CD4-positive, alpha-beta T cell treated with Interleukin-6 at 100 ng/mL for 8 hours (primary cell): ENCODE data around the gene ETHE1.

ENCODE experiments used
- DNase-seq: peaks from one replicate; pipeline ENCODE4 v3.0.0-alpha.2; 2020; ENCODE audit warnings: mixed read lengths, low spot score

ETHE1 gene, protein sequence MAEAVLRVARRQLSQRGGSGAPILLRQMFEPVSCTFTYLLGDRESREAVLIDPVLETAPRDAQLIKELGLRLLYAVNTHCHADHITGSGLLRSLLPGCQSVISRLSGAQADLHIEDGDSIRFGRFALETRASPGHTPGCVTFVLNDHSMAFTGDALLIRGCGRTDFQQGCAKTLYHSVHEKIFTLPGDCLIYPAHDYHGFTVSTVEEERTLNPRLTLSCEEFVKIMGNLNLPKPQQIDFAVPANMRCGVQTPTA

GRCh38 chr19:43526884-43527859, at the start of gene ETHE1:
ETHE1 (minus strand) TSS chr19:43527201; CDS start chr19:43527177, 24 bp downstream.
- peak; percentile 67 for DNase-seq

DNA sequence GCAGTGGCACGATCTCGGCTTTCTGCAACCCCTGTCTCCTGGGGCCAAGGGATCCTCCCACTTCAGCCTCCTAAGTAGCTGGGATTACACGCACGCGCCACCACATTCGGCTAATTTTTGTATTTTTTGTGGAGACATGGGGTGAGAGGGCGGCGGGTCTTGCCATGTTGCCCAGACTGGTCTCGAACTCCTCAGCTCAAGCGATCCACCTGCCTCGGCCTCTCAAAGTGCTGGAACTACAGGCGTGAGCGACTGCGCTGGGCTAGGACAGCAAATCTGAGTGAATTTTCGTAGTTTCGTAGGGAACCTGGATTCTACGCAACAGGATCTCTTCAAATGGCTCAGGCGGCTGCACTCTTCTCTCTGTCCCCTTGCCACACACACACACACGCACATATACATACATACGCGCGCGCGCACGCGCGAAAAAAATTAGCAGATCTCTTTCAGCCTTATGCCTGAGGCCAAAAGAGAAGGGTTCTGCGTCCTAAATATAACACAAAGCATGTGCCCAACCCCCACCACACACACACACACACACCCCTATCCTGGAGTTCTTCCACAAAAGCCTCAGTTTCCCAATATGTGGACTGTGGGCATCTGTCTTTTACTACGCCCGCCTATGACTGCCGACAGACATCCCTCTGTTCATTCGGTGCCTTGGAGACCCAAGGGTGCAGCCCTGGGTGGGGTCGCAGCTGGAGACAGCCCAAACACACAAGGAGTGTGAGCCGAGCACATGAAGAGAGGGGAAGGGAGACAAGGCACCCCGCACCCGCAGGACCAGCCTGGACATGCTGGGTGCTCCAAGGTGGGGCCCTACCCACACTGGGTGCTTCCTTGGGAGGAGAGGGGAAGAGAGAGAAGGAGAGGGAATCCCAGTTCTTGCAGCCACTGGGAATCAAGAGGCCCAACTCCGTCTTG, 49.2 kb upstream of the ETHE1 start:
- no peak for DNase-seq

- DNase-seq: peak; percentile 97
Measured at GRCh38 chr19:43575156-43575950, 48.4 kb upstream of the ETHE1 start, which contains the start of the genes PINLYP and XRCC1. PINLYP (plus strand) TSS chr19:43575801; CDS start chr19:43577192, 1,391 bp downstream. XRCC1 (minus strand) TSS chr19:43575527; CDS start chr19:43575458, 69 bp downstream.

GRCh38 chr19:43574424-43575155, 47.6 kb upstream of the ETHE1 start:
- DNase-seq: no peak

GRCh38 chr19:43572171-43572588, 45.2 kb upstream of the ETHE1 start:
- DNase-seq: no peak

GRCh38 chr19:43570174-43570791, 43.3 kb upstream of the ETHE1 start:
- no peak for DNase-seq

- DNase-seq: no peak
Measured at GRCh38 chr19:43569657-43570056, 42.7 kb upstream of the ETHE1 start.

- no peak for DNase-seq
Measured at GRCh38 chr19:43564800-43565199, 37.8 kb upstream of the ETHE1 start.

DNA sequence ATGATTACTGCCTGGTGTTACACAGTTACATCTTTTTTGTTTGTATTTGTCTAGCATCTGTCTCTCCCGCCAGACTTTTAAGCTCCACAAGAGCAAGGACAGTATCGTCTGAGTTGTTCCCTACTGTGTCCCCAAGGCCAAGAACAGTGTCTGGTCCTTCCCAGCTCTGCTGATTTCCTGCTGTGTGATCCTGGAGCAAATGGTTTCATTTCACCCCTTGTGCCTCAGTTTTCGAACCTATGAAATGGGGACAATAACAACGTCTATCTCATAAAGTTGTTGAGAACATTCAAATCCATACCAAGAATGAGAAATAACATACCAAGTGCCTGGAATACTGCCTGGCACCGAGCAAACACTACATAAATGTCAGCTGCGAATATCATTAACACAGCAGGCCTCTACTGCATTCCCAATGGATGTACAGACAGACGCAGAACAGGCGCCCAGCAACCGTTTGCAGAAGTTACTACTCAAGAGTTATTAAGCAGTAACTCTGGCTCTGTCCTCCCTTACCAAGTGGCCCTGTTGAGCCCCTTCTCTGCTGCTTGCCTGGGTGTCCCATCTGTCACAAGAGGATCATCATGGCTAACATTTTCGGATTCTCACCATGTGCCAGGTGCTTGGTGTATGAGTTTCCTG, 36.9 kb upstream of the ETHE1 start:
- no peak for DNase-seq

DNA sequence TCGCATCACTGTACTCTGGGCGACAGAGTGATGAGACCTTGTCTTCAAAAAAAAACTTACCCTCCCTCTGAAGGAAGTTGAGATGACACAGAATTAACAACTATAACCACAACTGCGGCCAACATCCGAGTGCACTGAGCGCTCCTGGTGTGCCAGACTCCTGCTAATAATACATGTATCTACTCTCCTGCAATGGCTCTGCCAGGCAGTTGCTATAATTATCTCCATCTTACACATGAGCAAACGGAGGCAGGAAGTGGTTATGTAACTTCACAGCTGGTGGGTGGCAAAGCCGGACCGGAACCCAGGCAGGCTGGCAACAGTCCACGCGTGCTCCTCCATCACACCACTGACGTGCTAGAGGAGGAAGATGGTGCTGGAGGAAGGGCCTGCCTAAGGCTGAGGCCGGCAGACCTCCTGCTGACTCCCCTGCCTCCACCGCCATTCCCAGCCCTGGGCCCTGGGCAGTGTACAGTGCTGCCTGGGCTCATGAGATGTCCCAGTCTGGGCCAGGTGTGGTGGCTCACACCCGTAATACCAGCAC, 35.8 kb upstream of the ETHE1 start:
- peak; percentile 90 for DNase-seq

- DNase-seq: no peak
Measured at GRCh38 chr19:43562226-43562697, 35.3 kb upstream of the ETHE1 start.

DNA sequence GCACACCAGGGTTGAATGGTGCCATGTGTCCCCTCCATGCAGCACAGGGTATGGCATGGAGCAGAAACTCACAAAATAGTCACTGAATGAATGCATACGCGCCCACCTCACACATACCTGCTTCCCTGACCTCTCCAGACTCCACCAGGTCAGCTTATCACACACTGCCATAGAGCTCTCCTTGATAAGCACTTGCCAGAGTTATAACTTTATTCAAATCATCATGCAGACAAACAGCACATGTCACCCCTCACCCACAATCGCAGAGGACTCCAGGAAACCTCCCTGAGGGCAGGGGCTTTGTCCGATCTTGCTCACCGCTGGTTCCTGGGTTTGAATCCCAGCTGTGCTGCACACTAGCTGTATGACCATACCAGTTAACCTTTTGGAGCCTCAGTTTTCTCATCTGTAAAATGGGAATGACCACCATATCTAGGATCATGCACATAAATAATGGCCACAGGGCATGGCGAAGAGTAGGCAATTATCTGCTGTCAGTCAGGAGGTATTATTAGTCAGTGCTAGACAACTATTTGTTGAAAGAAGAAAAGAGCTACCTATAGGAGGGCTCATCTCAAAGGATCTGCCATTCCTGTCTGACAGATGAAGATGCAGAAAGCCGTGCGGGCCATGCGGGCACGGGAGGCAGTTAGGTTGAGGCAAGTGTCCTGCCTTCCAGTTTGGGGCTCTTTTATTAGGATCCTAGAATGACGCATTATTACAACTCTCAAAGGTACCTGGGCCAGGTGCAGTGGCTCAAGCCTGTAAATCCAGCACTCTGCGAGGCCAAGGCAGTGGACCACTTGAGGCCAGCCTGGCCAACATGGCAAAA, 34.4 kb upstream of the ETHE1 start:
- DNase-seq: no peak

- DNase-seq: no peak
Measured at GRCh38 chr19:43560687-43561086, 33.7 kb upstream of the ETHE1 start.

DNA sequence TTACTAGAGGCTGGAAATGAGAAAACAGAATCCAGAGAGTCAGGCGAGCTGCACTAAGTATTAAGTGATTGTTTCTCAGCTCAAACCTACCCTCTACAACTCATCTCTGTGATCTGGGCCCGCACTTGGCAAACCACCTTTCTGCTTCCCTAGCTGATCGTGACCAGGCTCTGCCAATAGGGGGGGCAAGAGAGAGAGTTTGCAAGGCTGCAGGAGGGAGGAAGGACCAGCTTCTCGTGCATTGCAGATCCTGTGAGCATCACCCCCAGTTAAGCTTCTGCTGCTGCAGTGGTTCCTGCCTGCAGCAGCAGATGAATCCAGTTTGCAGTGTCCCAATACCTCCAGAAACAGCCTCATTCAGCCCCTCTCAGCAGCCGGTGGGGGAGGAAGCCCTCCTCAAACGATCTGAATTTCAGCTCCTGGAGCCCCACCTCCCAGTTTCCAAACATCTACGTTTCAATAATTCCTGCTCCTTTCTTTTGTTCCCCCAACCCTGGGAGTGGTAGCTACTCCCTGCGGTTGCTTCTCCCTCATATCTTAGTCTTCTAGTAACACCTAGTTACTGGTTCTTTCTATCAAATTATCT, 28.3 kb upstream of the ETHE1 start:
- peak; percentile 86 for DNase-seq

DNA sequence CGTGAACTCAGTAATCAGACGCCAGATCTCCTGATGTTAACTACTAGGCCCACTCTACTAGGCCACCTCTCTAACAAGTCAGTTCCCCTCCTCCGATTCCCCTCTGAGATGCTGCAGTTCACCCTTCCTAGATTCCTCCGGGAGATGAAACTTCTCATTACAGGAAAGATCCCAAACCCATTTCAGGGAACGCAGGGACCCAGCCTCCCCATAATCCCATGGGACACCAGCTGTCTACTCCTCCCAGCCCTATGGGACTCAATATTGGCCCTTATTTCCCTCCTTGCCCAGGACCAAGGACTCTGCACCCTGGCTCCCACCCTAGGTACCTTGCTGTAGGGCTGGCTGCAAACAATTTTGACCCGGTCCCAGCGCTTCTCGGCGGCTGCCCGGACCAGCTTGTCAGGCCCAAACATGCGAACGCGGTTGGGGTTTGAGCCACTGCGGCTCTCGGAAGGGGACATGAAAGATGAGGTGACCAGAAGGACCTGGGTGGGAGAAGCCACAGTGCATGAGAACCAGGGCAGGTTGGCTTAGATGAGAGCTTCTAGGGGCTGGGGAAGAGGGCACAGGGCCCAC, 27.4 kb upstream of the ETHE1 start:
- no peak for DNase-seq

GRCh38 chr19:43553656-43554055, 26.7 kb upstream of the ETHE1 start:
- no peak for DNase-seq

- no peak for DNase-seq
Measured at GRCh38 chr19:43552616-43553015, 25.6 kb upstream of the ETHE1 start.
